Activated CD8-positive, alpha-beta memory T cell treated with anti-CD3 and anti-CD28 coated beads for 1 hour (primary cell): ENCODE results near the gene IKBKE.

Source experiments
- DNase-seq, 2 donors: peaks; one replicate each; pipeline ENCODE4 v3.0.0-alpha.2; 2020; ENCODE audit warnings: low read depth in 1 of 2; ENCODE audit errors: extremely low read depth in 1 of 2

IKBKE gene

GRCh38 chr1:206469933-206470691 lies at the start of gene IKBKE:
Gene IKBKE, plus strand, starts transcription at chr1:206470476. Its CDS starts 2,752 bp downstream, at chr1:206473228.
- no peak for DNase-seq

GRCh38 chr1:206421616-206422340 lies 48.5 kb upstream of the IKBKE start:
- DNase-seq = no peak

GRCh38 chr1:206422525-206422924 lies 47.8 kb upstream of the IKBKE start:
- DNase-seq = no peak

GRCh38 chr1:206427291-206427690 lies 43.0 kb upstream of the IKBKE start:
- no peak for DNase-seq

- no peak for DNase-seq
Observed at GRCh38 chr1:206429421-206429820, 40.9 kb upstream of the IKBKE start.

- no peak for DNase-seq
Observed at GRCh38 chr1:206430031-206430983, 40.0 kb upstream of the IKBKE start.

GRCh38 chr1:206435445-206435844 lies 34.8 kb upstream of the IKBKE start:
- no peak for DNase-seq

GRCh38 chr1:206438554-206438953 lies 31.7 kb upstream of the IKBKE start:
- DNase-seq = no peak

GRCh38 chr1:206439205-206439604 lies 31.1 kb upstream of the IKBKE start:
- DNase-seq = no peak

- DNase-seq = no peak
Observed at GRCh38 chr1:206441336-206441967, 28.8 kb upstream of the IKBKE start.

- no peak for DNase-seq
Observed at GRCh38 chr1:206442101-206442500, 28.2 kb upstream of the IKBKE start.

- no peak for DNase-seq
Observed at GRCh38 chr1:206445116-206445515, 25.2 kb upstream of the IKBKE start.

- DNase-seq = no peak
Observed at GRCh38 chr1:206445911-206446356, 24.3 kb upstream of the IKBKE start.

- no peak for DNase-seq
Observed at GRCh38 chr1:206446688-206447421, 23.4 kb upstream of the IKBKE start.

GRCh38 chr1:206447422-206447765 lies 22.9 kb upstream of the IKBKE start:
- DNase-seq = no peak

- DNase-seq = no peak
Observed at GRCh38 chr1:206447792-206448191, 22.5 kb upstream of the IKBKE start.

GRCh38 chr1:206448471-206448870 lies 21.8 kb upstream of the IKBKE start:
- no peak for DNase-seq

GRCh38 chr1:206449565-206449964 lies 20.7 kb upstream of the IKBKE start:
- no peak for DNase-seq

- DNase-seq = no peak
Observed at GRCh38 chr1:206450281-206450680, 20.0 kb upstream of the IKBKE start.

GRCh38 chr1:206451134-206451686 lies 19.1 kb upstream of the IKBKE start:
- no peak for DNase-seq
